ENCODE data around the gene LSM12. TPM values are rescaled to one million over a fixed set of nuclear protein-coding genes. Genes with fewer than 3 reads are reported as not detected.

LSM12 gene
- total RNA-seq, 4 donors from 2014 or later, result 41.6 to 79.0 (median 56.5) TPM

DNA sequence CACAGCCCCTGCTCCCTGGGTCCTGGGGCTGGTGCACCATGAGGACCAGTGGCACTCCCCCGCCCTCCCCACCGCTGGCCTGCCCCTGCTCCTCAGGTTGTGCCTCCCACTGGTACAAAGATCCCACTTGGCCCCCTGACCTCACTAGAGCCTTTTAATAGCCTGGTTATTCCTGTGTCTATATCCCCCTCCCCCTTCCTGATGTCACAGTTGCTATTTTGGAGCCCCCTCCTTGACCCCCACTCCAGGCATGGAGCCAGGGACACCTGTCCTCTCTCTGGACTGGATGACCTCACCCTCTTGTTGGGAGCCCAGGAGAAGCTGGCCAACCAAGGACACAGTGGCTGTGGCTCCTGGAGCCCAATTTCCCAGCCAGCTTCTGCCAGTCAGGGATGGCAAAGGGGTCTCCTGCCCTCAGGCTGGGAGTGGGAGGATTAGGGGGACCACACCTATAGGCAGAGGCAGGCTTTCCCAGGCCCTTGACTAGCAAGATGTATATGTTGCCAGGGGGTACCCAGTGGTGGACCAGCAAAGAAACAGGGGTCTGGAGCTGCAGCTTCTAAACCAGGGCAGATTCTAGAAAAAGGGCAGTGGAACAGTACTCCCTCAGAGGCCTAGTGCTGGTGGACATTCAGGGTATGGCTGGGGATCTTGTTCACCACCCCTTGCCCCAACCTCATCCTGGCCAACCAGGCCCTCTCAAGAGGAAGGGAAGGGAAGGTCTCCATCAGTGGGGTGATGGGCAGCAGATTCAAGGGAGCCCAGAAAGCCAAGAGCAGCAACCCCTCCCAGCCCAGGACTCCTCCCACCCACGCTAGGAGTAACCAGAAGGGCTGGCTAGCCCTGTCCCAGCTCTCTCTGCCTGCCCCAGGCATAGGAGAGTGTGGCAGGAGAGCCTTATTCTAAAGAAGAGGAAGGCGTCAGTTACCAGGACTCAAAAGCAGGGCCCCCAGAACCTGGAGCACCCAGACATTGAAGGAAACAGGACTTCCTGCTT, 46.1 kb upstream of the LSM12 start:
- intact Hi-C loops (cut with DNase I; ENCODE audit: low total_unique reads), result loop anchor here (2.0 to 10.0 kb wide), 3 partner anchors 16 to 338 kb away; partner anchors contain the start of gene DUSP3
- Histone ChIP-seq H3K4me3 (no peak overlapping the region), H3K27ac (peak overlapping the region; percentile 92 to 94 (median 94)), H3K36me3 (peaks cover 0 to 13% of the 10 kb centered on the region in 2 donors), H3K4me1 (peaks cover 86 to 94% of the 10 kb centered on the region in 2 donors), H3K27me3 (no peaks in the 10 kb centered on the region), H3K9me3 (no peaks in the 10 kb centered on the region)
- peak; percentile 54 to 96 for DNase-seq
- in situ Hi-C loops (cut with MboI; ENCODE audit: low sequenced_read_pairs in 4 of 4), result no loop called here
- TF ChIP-seq POLR2A (IDR thresholded peaks at IDR 0.05), result peak; percentile 59 to 66
- TF ChIP-seq, protein P1, sequence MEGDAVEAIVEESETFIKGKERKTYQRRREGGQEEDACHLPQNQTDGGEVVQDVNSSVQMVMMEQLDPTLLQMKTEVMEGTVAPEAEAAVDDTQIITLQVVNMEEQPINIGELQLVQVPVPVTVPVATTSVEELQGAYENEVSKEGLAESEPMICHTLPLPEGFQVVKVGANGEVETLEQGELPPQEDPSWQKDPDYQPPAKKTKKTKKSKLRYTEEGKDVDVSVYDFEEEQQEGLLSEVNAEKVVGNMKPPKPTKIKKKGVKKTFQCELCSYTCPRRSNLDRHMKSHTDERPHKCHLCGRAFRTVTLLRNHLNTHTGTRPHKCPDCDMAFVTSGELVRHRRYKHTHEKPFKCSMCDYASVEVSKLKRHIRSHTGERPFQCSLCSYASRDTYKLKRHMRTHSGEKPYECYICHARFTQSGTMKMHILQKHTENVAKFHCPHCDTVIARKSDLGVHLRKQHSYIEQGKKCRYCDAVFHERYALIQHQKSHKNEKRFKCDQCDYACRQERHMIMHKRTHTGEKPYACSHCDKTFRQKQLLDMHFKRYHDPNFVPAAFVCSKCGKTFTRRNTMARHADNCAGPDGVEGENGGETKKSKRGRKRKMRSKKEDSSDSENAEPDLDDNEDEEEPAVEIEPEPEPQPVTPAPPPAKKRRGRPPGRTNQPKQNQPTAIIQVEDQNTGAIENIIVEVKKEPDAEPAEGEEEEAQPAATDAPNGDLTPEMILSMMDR (IDR thresholded peaks at IDR 0.05 in 4 of 5, conservative IDR thresholded peaks at IDR 0.05 in 1 of 5), result no peak
- ATAC-seq, result peak; percentile 16 to 48

DNA sequence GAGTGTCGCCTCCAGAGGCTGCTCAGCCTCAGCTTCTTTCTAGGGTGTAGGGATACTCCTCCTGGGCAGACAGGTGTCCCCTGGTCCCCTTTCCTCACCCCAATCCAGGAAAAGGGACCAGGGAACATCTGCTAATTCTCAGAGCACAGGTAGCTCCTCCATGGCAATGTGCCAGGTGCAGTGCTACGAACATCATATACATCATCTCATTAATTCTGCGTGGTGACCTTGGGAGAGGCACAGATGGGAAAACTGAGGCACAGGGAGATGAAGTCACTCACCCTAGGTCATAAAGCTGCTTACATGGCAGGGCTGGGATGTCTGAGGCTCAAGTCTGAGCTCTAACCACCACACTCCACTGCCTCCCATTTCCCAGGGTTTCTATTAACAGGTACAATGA, 45.3 kb upstream of the LSM12 start:
- intact Hi-C loops (cut with DNase I; ENCODE audit: low total_unique reads), result loop anchor here (2.0 to 10.0 kb wide), 4 partner anchors 15 to 337 kb away; partner anchors contain the start of genes DUSP3 and G6PC3
- ATAC-seq, result no peak
- Histone ChIP-seq H3K36me3 (peaks cover 0 to 6% of the 10 kb centered on the region in 2 donors), H3K9me3 (no peaks in the 10 kb centered on the region), H3K4me1 (peaks cover 94% of the 10 kb centered on the region in 2 donors), H3K27ac (peak overlapping the region; percentile 92 to 94 (median 94)), H3K27me3 (no peaks in the 10 kb centered on the region), H3K4me3 (peak overlapping the region in 3 of 4 donors; percentile 29 to 64 (median 33))
- TF ChIP-seq, protein P1 (IDR thresholded peaks at IDR 0.05 in 4 of 5, conservative IDR thresholded peaks at IDR 0.05 in 1 of 5), result no peak
- DNase-seq, result no peak
- in situ Hi-C loops (cut with MboI; ENCODE audit: low sequenced_read_pairs in 4 of 4), result no loop called here

DNA sequence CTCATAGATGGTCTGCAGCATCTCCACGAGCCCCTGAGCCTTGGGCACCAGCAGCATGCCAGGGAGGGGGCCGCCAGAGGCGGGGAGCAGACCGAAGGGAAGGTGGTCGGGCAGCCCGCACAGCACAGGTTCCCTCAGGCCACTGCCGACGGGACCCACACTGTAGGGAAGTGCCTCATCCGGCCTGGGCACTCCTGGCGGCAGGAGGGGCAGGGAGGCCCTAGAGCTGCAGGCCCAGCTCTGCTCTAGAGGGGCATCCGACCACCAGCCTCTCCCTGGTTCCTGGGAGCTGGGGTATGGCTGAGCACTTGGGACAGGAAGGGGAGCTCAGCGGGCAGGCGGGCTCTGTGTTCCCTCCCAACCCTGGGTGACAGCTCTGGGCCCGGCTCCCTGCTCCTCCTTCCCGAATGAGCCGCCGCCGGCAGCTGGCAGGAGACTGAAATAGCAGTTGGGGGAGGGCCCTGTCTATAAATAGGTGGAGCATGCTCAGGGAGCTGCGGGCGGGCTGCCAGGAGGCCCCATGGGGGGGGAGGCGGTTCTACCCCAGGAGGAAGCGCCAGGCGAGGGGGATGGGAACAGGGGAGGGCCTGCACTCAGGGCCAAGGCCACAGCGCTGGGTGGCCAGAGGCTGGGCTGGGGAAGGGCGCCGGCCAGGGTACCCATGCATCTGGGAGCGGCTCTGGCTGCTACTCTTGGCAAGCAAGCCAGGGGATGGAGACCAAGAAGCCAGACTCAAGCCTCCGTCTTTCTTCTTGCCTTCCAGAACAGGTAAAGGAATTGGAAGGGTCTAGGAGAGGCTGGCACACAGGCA, 44.6 kb upstream of the LSM12 start:
- TF ChIP-seq POLR2A (IDR thresholded peaks at IDR 0.05), result peak; percentile 98 to 99
- TF ChIP-seq, protein P1 (IDR thresholded peaks at IDR 0.05 in 4 of 5, conservative IDR thresholded peaks at IDR 0.05 in 1 of 5), result peak in 2 of 5 experiments; percentile 23 to 36
- DNase-seq (peak; percentile 98 to 99), ATAC-seq (peak; percentile 43 to 62)
- H3K36me3 ChIP-seq, result no peaks in the 10 kb centered on the region
- no peaks in the 10 kb centered on the region for H3K9me3 ChIP-seq
- no peaks in the 10 kb centered on the region for H3K27me3 ChIP-seq
- peak overlapping the region; percentile 29 to 76 (median 67) for H3K4me3 ChIP-seq
- in situ Hi-C loops (cut with MboI; ENCODE audit: low sequenced_read_pairs in 4 of 4), result no loop called here
- peaks cover 94 to 97% of the 10 kb centered on the region in 2 donors for H3K4me1 ChIP-seq
- peak overlapping the region; percentile 92 to 94 (median 94) for H3K27ac ChIP-seq
- intact Hi-C loops (cut with DNase I; ENCODE audit: low total_unique reads), result loop anchor here (2.0 to 10.0 kb wide), 3 partner anchors 40 to 336 kb away; partner anchors contain the start of genes DUSP3 and G6PC3

DNA sequence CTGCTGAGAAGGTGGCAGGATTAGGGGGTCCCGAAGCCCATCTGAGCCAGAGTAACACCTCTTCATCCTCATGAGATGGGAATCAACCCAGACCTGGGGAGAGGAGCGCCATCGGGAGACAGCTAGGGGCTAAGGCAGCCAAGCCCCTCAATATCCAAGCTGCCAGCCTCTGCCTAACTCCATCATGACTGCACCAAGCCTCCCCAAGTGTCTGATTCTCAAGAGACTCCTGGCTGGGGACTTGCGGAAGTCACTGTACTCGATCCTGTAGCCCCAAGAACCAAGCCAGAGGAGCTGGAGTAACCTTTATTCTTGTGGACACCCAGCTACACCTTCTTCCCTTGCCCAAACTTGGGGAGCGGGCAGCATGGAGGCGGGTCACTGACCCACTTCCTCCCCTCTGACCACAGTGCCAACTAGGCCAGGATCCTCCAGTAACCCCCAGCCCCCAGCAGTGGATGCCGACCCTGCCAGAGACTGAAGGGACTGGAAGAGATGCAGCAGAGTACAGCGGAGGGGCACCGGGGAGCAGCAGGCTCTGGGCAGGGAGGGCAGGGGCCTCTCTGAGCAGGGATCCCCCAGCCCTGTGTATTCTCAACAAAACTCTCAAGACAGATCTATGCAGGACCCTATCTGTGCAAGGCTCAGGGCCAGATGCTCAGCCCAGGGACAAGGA, 43.7 kb upstream of the LSM12 start:
- Histone ChIP-seq H3K4me3 (peak overlapping the region; percentile 29 to 76 (median 67)), H3K27me3 (no peaks in the 10 kb centered on the region), H3K4me1 (peaks cover 94 to 97% of the 10 kb centered on the region in 2 donors), H3K9me3 (no peaks in the 10 kb centered on the region), H3K36me3 (no peaks in the 10 kb centered on the region), H3K27ac (peak overlapping the region; percentile 92 to 94 (median 94))
- no peak for ATAC-seq
- in situ Hi-C loops (cut with MboI; ENCODE audit: low sequenced_read_pairs in 4 of 4), result no loop called here
- intact Hi-C loops (cut with DNase I; ENCODE audit: low total_unique reads), result loop anchor here (2.0 to 10.0 kb wide), 3 partner anchors 39 to 335 kb away; partner anchors contain the start of genes DUSP3 and G6PC3
- no peak for DNase-seq
- TF ChIP-seq, protein P1 (IDR thresholded peaks at IDR 0.05 in 4 of 5, conservative IDR thresholded peaks at IDR 0.05 in 1 of 5), result no peak
- TF ChIP-seq POLR2A (IDR thresholded peaks at IDR 0.05), result no peak

Measured in gastrocnemius medialis (tissue), 4 donors.